C4-2B (cell line): ENCODE results near the gene RNF223.
"Not testable (repeated sequence)": the region's sequence is repeated elsewhere in the genome, so short reads cannot be mapped to it uniquely, and the experiment has no call there.

Source experiments
- H3K27ac ChIP-seq: fragments of 450-650 bp; 2 replicates; pipeline ENCODE4 v1.5.1; 2017
- ZFX ChIP-seq: fragments of 450-650 bp; IDR thresholded peaks from 2 replicates; pipeline ENCODE4 v1.6.1; 2017
- TF ChIP-seq, protein P1 (sequence below): fragments of 450-650 bp; conservative IDR thresholded peaks from 2 replicates; pipeline ENCODE4 v1.5.1; 2017; ENCODE audit warnings: mild to moderate bottlenecking

RNF223 gene

DNA sequence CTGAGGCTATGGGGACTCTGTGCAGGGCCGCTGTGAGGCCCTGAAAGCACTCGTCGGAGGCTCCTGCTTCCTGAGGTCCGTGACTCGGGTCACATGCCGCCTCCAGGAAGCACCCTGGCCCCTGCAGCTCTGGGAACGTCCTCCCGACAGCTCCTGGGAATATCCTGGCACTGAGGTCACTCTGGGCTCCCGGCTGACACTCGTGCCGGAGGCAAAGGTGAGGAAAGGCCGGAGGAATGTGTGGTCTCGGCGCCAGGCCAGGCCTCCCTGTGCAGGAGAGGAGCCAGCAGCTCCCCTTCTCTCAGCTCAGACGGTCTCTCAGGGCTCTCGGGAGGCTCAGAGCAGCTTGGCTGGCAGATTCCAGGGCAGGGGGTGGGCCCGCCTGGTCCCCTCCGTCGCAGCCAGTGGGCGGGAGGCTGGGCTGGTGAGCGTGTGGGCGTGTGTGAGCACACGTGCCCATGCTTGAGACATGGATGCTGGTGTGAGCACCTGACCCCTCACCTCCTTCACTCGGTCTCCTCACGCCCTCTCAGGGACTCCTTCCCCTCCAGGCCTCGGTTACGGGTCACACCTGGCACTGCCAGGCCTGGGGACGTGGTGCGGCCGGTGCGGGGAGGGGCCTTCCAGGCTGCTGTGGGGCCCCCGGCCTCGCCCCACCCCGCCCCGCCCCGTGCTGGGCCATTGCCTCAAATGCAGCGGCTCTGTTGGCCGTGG, 5.5 kb upstream of the RNF223 start:
- H3K27ac ChIP-seq, result peak overlapping the region; percentile 68
- TF ChIP-seq ZFX, result peak; percentile 33; the same call in 1 of the 2 replicates
- TF ChIP-seq, protein P1, sequence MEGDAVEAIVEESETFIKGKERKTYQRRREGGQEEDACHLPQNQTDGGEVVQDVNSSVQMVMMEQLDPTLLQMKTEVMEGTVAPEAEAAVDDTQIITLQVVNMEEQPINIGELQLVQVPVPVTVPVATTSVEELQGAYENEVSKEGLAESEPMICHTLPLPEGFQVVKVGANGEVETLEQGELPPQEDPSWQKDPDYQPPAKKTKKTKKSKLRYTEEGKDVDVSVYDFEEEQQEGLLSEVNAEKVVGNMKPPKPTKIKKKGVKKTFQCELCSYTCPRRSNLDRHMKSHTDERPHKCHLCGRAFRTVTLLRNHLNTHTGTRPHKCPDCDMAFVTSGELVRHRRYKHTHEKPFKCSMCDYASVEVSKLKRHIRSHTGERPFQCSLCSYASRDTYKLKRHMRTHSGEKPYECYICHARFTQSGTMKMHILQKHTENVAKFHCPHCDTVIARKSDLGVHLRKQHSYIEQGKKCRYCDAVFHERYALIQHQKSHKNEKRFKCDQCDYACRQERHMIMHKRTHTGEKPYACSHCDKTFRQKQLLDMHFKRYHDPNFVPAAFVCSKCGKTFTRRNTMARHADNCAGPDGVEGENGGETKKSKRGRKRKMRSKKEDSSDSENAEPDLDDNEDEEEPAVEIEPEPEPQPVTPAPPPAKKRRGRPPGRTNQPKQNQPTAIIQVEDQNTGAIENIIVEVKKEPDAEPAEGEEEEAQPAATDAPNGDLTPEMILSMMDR, result no peak

DNA sequence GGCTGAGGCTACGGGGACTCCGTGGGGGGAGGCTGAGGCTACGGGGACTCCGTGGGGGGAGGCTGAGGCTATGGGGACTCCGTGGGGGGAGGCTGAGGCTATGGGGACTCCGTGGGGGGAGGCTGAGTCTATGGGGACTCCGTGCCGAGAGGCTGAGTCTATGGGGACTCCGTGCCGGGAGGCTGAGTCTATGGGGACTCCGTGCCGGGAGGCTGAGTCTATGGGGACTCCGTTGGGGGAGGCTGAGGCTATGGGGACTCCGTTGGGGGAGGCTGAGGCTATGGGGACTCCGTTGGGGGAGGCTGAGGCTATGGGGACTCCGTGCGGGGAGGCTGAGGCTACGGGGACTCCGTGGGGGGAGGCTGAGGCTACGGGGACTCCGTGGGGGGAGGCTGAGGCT, 3.3 kb upstream of the RNF223 start:
- not testable (repeated sequence) for H3K27ac ChIP-seq

GRCh38 chr1:1075148-1075935, 1.2 kb upstream of the RNF223 start:
- TF ChIP-seq, protein P1, result no peak
- no peak for TF ChIP-seq ZFX
- peak overlapping the region; percentile 78; the same call in 1 of the 2 replicates for H3K27ac ChIP-seq

DNA sequence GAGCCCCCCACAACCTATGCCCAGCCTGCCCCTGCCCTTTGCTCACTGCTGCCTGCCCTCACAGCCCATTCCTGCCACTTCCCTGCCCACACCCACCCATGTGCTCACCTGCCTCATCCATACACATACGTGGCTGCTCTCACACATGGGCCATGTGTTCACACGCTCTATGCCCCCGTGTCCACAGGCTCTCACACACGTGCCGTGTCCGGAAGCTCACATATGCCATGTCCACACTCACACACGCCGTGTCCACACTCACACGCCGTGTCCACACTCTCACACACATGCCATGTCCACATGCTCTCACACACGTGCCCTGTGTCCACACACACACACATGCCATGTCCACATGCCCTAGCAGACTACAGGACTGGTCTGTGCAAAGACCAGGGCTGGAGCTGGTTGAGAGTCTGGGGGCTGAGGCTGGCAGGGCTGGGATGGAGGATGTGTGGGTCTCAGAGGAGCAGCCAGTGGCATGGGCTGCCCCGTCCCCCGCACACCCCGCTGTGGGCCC, 583 bp upstream of the RNF223 start:
- TF ChIP-seq, protein P1, result no peak
- TF ChIP-seq ZFX, result no peak
- peak overlapping the region; percentile 78 for H3K27ac ChIP-seq

- TF ChIP-seq, protein P1, result no peak
- TF ChIP-seq ZFX, result no peak
- H3K27ac ChIP-seq, result peak overlapping the region; percentile 78
Observed at GRCh38 chr1:1072849-1073742, 1.0 kb downstream of the RNF223 start.

GRCh38 chr1:1072299-1072848, 1.7 kb downstream of the RNF223 start:
- TF ChIP-seq, protein P1, result no peak
- no peak for TF ChIP-seq ZFX
- H3K27ac ChIP-seq, result no peak overlapping the region; the same call in 1 of the 2 replicates
